HG02840 (cell line): ENCODE results near the gene KIF6.

Experiments used
- ATAC-seq: cut with Tn5 transposase; IDR thresholded peaks from one replicate; pipeline ENCODE4 v1.9.1; 2021; ENCODE audit warnings: mild to moderate bottlenecking, moderate library complexity, moderate number of reproducible peaks; ENCODE audit not compliant: unreplicated experiment, low FRiP score

The KIF6 gene

GRCh38 chr6:39339096-39339867, 385.9 kb downstream of the KIF6 start:
- no peak for ATAC-seq

- ATAC-seq: no peak
These were observed 386.8 kb downstream of the KIF6 start for GRCh38 chr6:39338397-39338796.

GRCh38 chr6:39335780-39336545, 389.2 kb downstream of the KIF6 start:
- no peak for ATAC-seq

- no peak for ATAC-seq
These were observed 391.4 kb downstream of the KIF6 start for GRCh38 chr6:39333644-39334438.

GRCh38 chr6:39330476-39330875, 394.7 kb downstream of the KIF6 start:
- ATAC-seq: no peak

GRCh38 chr6:39330057-39330456, 395.2 kb downstream of the KIF6 start:
- ATAC-seq: no peak

- no peak for ATAC-seq
These were observed 397.1 kb downstream of the KIF6 start for GRCh38 chr6:39328066-39328465.

GRCh38 chr6:39327507-39327906, 397.7 kb downstream of the KIF6 start:
- no peak for ATAC-seq

- ATAC-seq: no peak
These were observed 402.8 kb downstream of the KIF6 start, which contains the start of gene KCNK16 for GRCh38 chr6:39322306-39322850. KCNK16 (minus strand) TSS chr6:39322702; CDS start chr6:39322540, 162 bp downstream.

GRCh38 chr6:39321761-39322160, 403.4 kb downstream of the KIF6 start:
- no peak for ATAC-seq

- no peak for ATAC-seq
These were observed 404.7 kb downstream of the KIF6 start for GRCh38 chr6:39320363-39320984.

- ATAC-seq: no peak
These were observed 405.4 kb downstream of the KIF6 start for GRCh38 chr6:39319621-39320362.

- no peak for ATAC-seq
These were observed 408.0 kb downstream of the KIF6 start for GRCh38 chr6:39317256-39317655.

GRCh38 chr6:39314273-39314795, 410.9 kb downstream of the KIF6 start, which contains the start of gene KCNK17:
KCNK17 (minus strand) TSS chr6:39314419; CDS start chr6:39314320, 99 bp downstream.
- ATAC-seq: no peak

GRCh38 chr6:39313526-39314272, 411.5 kb downstream of the KIF6 start:
- no peak for ATAC-seq

GRCh38 chr6:39312912-39313525, 412.2 kb downstream of the KIF6 start:
- no peak for ATAC-seq

GRCh38 chr6:39310542-39310941, 414.7 kb downstream of the KIF6 start:
- ATAC-seq: no peak

GRCh38 chr6:39309942-39310531, 415.2 kb downstream of the KIF6 start:
- ATAC-seq: no peak
